Brain microvascular endothelial cell (primary cell): ENCODE results near the gene SGSM2.

Source experiments
- DNase-seq: peaks from one replicate; pipeline ENCODE4 v3.0.0-alpha.2; 2020
- H3K27ac ChIP-seq: fragments of 250-450 bp; sonication (Bioruptor Pico); 2 replicates; pipeline ENCODE4 v1.5.1; 2020; ENCODE audit warnings: mild to moderate bottlenecking, moderate library complexity
- H3K27me3 ChIP-seq: fragments of 250-450 bp; sonication (Bioruptor Pico); replicated peaks from 2 replicates; pipeline ENCODE4 v1.5.1; 2020; ENCODE audit warnings: mild to moderate bottlenecking
- H3K36me3 ChIP-seq: fragments of 250-450 bp; sonication (Bioruptor Pico); replicated peaks from 2 replicates; pipeline ENCODE4 v1.5.1; 2020; ENCODE audit warnings: mild to moderate bottlenecking
- H3K4me3 ChIP-seq: 2 replicates; pipeline ENCODE4 v1.5.1; 2011; ENCODE audit warnings: low read depth, mild to moderate bottlenecking, control low read depth, low read length, moderate library complexity
- in situ Hi-C: cut with HindIII; loops from 2 replicates; pipeline ENCODE4 v1.10.0; 2017; ENCODE audit warnings: low sequenced_read_pairs, low pct_ligation_motif_present
- TF ChIP-seq, protein P1 (sequence below): IDR thresholded peaks from 2 replicates; pipeline ENCODE4 v1.5.1; 2011; ENCODE audit warnings: low read depth, mild to moderate bottlenecking, moderate library complexity, low read length, control low read depth, inconsistent platforms; ENCODE audit errors: missing control alignments

Gene SGSM2

DNA sequence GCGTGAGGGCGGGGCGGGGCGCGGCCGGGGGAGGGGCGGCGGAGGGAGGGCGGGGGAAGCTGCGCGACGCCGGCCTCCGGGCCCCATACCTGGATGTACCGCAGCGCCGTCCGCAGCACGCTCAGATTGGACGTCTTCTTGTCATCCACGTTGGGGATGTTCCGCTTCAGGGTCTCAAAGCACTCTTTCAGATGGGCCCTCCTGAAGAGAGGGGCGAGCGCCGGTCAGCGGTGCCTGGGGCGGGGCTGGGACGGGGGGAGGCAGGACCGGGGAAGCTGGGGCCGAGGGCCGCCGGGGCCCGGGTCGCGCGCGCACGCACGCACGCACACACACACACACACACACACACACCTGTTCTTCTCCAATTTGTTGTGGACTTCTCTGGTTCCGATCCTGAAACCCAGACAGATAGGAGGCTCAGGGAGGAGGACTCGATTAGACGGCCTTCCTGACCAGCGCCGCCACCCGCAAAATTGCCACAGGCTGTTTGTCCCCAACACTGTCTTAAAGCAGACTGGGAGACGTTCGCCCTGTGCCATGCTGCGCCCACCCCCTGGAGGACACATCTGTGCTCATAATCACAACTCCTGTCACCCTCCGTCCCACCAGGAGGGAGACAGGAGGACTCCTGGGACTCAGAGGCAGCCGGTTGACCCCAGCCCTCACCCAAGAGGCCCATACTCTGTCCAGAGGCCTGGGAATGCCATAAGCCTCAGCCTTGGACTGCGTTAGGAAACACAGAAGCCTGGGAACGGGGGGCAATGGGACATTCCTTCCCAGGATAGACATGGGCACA, 56.9 kb downstream of the SGSM2 start:
- TF ChIP-seq, protein P1, sequence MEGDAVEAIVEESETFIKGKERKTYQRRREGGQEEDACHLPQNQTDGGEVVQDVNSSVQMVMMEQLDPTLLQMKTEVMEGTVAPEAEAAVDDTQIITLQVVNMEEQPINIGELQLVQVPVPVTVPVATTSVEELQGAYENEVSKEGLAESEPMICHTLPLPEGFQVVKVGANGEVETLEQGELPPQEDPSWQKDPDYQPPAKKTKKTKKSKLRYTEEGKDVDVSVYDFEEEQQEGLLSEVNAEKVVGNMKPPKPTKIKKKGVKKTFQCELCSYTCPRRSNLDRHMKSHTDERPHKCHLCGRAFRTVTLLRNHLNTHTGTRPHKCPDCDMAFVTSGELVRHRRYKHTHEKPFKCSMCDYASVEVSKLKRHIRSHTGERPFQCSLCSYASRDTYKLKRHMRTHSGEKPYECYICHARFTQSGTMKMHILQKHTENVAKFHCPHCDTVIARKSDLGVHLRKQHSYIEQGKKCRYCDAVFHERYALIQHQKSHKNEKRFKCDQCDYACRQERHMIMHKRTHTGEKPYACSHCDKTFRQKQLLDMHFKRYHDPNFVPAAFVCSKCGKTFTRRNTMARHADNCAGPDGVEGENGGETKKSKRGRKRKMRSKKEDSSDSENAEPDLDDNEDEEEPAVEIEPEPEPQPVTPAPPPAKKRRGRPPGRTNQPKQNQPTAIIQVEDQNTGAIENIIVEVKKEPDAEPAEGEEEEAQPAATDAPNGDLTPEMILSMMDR, result no peak
- in situ Hi-C loops, result no loop called here
- H3K4me3 ChIP-seq, result peak overlapping the region; percentile 39
- H3K27ac ChIP-seq, result peak overlapping the region; percentile 99
- H3K27me3 ChIP-seq, result no peaks in the 10 kb centered on the region
- H3K36me3 ChIP-seq, result no peaks in the 10 kb centered on the region
- no peak for DNase-seq

DNA sequence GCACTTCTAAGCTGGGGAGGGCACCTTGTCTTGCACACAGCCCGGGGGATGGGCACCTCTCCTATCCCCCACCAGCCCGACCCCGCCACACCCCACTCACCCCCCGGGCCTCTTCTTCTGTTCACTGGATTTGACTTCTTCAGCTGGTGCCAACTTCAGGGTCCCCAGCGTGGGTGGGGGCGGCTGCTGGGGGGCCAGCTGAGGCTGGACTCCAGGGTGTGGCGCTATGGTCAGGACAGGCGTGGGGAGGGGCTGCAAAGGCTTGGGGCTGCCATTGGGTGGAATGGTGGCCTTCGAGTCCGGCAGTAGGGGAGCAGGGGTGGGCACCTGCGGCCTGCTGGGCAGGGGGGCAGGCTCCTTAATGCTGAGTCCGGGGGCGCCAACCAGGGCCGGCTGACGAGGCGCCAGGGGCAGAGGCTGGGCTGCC, 57.5 kb downstream of the SGSM2 start:
- no peak overlapping the region for H3K27ac ChIP-seq
- DNase-seq, result no peak
- no peak overlapping the region for H3K4me3 ChIP-seq
- TF ChIP-seq, protein P1, result no peak
- no peaks in the 10 kb centered on the region for H3K36me3 ChIP-seq
- no peaks in the 10 kb centered on the region for H3K27me3 ChIP-seq
- in situ Hi-C loops, result no loop called here

DNA sequence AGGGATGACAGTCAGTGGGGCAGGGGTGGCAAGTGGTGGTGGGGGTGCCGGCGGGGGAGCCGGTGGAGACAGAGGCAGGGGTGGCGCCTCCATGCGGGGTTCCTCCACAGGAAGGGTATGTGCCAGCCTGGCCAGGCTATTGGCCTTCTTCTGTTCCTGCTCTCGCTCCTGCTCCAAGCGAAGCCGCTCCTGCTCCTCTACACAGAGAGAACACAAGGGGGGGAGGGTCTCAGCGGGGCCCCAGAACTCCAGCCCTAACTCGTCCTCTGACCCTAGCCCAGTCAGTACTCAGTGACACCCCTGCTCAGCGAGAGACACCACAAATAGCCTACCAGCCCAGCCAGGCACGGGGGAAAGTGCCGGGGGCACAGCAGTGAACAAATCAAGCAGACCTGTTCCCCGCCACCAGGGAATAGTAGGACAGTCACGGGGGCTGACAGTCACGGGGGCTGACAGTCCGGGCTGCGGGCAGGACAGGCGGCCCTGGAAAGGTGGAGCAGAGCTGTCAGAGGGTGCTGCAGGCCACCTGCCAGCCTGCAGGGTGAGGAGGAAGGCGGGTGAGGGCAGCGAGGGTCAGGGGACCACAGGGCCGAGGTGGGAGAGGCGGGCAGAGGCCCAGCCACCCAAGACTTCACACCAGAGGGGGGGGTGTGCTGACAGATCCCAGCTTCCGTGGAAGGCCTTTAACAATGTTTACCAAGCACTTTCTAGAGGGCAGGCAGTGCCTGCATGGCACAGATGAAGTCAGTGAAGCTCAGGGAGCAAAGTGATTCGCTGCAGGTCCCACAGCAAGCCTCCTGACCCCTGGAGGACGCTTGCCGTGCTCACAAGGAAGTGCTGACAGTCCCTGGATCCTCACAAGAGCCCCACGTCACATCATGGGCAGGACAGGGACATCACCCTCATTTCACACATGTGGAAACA, 58.2 kb downstream of the SGSM2 start:
- in situ Hi-C loops, result no loop called here
- DNase-seq, result peak; percentile 63
- Histone ChIP-seq H3K27me3 (no peaks in the 10 kb centered on the region), H3K27ac (peak overlapping the region; percentile 90), H3K36me3 (no peaks in the 10 kb centered on the region), H3K4me3 (no peak overlapping the region)
- TF ChIP-seq, protein P1, result peak; percentile 25

DNA sequence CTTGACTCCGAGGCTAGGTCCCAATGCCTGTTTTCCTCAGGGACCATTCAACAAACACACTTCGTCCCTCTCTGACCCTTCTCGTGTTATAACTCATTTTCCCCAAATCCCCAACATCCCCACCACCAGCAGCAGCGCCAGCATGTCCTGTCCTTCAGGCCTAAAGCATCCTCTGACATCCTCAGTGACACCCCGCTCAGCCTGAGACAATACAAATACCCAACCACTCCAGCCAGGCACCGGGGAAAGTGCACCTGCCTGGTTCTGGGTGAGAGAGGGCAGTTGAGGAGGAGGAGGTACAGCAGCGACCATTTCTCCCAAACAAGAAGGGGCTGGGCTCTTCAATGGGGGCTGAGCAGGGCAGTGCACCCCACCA, 58.9 kb downstream of the SGSM2 start:
- in situ Hi-C loops, result no loop called here
- TF ChIP-seq, protein P1, result no peak
- no peak for DNase-seq
- Histone ChIP-seq H3K27me3 (no peaks in the 10 kb centered on the region), H3K27ac (peak overlapping the region; percentile 90), H3K36me3 (no peaks in the 10 kb centered on the region), H3K4me3 (peak overlapping the region; percentile 38)

DNA sequence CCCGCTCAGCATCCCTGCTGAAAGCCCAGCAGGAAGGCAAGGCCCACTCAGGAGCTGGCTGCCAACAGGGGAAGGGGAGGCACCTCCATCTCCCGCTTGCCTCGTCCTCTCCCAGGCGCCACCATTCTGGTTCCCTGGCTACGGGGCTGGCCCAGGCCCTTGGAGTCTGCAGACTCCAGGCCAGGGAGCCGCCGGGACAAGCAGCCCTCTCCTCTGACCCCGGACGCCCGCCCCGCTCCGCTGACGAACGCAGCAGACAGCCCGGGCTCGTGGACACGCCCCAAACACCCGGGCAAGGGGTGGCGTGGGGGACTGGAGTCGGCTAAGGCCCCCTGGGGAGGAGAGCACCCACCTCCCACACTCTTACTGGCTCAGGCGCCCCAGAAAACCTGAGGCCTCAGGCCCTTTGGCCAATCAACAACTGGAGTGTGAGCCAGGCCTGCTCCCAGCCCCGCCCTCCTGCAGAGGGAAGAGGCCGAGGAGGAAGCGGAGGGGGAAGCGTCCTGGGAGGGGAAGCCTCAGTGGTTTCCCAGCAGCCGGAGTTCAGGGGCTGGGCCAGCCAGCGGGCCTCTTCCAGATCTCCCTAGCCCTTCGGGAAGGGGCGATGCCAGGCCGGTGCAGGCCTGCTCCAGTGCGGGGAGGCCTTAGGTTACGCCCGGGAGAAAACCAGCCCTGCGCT, 59.4 kb downstream of the SGSM2 start:
- Histone ChIP-seq H3K36me3 (no peaks in the 10 kb centered on the region), H3K27me3 (no peaks in the 10 kb centered on the region), H3K4me3 (peak overlapping the region; percentile 38), H3K27ac (peak overlapping the region; percentile 90)
- in situ Hi-C loops, result no loop called here
- TF ChIP-seq, protein P1, result no peak
- peak; percentile 97 for DNase-seq
